GM12878 (cell line): ENCODE results near the gene OR4E2. TPM values are rescaled to one million over a fixed set of nuclear protein-coding genes. Genes with fewer than 3 reads are reported as not detected.

Experiments used
- ATAC-seq: fragments of 200-7000 bp; cut with Tn5 transposase; 3 replicates; pipeline ENCODE4 v1.9.1; 2020; ENCODE audit warnings: mild to moderate bottlenecking, moderate library complexity
- BruUV-seq: library from RNA; stranded (reverse); fragments of 400-500 nt; replicated peaks from 2 replicates; lab custom pipeline; 2021; lab: Mats Ljungman, UMichigan
- CTCF ChIA-PET: fragments of 300-600 bp; sonication (Branson Sonifier 250); formaldehyde crosslinking; extraction: SDS; loops from one replicate; lab custom pipeline; 2021; ENCODE audit warnings: inconsistent platforms; lab: Yijun Ruan, JAX
- POLR2A ChIA-PET: fragments of 350-600 bp; formaldehyde crosslinking; extraction: SDS; loops from one replicate; lab custom pipeline; 2021; ENCODE audit warnings: inconsistent platforms; lab: Charles Lee
- RAD21 ChIA-PET: fragments of 300-600 bp; sonication (Branson Sonifier 250); formaldehyde crosslinking; loops from one replicate; lab custom pipeline; 2023; ENCODE audit warnings: antibody characterized with exemption; ENCODE audit not compliant: unreplicated experiment; lab: Charles Lee
- SMC1A ChIA-PET: fragments of 300-600 bp; sonication (Branson Sonifier 250); formaldehyde crosslinking; loops from one replicate; lab custom pipeline; 2023; ENCODE audit not compliant: unreplicated experiment, uncharacterized antibody; lab: Charles Lee
- DNase-seq: peaks from one replicate; pipeline ENCODE4 v3.0.0-alpha.2; 2011; ENCODE audit warnings: low read depth, low spot score
- FAIRE-seq: peaks from 3 replicates; lab custom pipeline; 2011; peaks lifted over from hg19 to GRCh38; lab: Jason Lieb, UNC
- H2AFZ ChIP-seq: 2 replicates; pipeline ENCODE4 v1.6.0; 2011; ENCODE audit warnings: low read depth, low read length, control low read depth; ENCODE audit not compliant: control insufficient read depth
- H3K27ac ChIP-seq: 2 replicates; pipeline ENCODE4 v1.5.1; 2011; ENCODE audit warnings: control low read depth; ENCODE audit not compliant: control insufficient read depth, insufficient read depth
- H3K27me3 ChIP-seq, 2 experiments: replicated peaks in 1 of 2; 2 replicates each; pipeline versions ENCODE4 v1.6.0 to v1.6.1; 2011; ENCODE audit warnings: low read length in 1 of 2; ENCODE audit not compliant: control insufficient read depth in 2 of 2, insufficient read depth in 2 of 2
- H3K36me3 ChIP-seq, 2 experiments: 2 replicates each; pipeline ENCODE4 v1.5.1; 2011; ENCODE audit warnings: low read length in 1 of 2; ENCODE audit not compliant: control insufficient read depth in 2 of 2, insufficient read depth in 2 of 2
- H3K4me1 ChIP-seq: 2 replicates; pipeline ENCODE4 v1.6.1; 2011; ENCODE audit warnings: mild to moderate bottlenecking, low read length, moderate library complexity, mixed read lengths; ENCODE audit not compliant: control insufficient read depth, insufficient read depth
- H3K4me2 ChIP-seq: 2 replicates; pipeline ENCODE4 v1.6.0; 2011; ENCODE audit warnings: control low read depth; ENCODE audit not compliant: control insufficient read depth, insufficient read depth
- H3K4me3 ChIP-seq: fragments of 200-600 bp; sonication (generic); 2 replicates; pipeline ENCODE4 v1.5.1; 2016
- H3K79me2 ChIP-seq: 2 replicates; pipeline ENCODE4 v1.6.0; 2011; ENCODE audit warnings: low read length; ENCODE audit not compliant: control insufficient read depth, insufficient read depth
- H3K9ac ChIP-seq: 2 replicates; pipeline ENCODE4 v1.8.0; 2011; ENCODE audit warnings: low read length, control low read depth, mixed read lengths; ENCODE audit not compliant: control insufficient read depth, insufficient read depth
- H3K9me3 ChIP-seq: replicated peaks from 3 replicates; pipeline ENCODE4 v1.5.1; 2011; ENCODE audit warnings: mild to moderate bottlenecking, low read length; ENCODE audit not compliant: control insufficient read depth, insufficient read depth
- H4K20me1 ChIP-seq: 2 replicates; pipeline ENCODE4 v1.6.0; 2011; ENCODE audit not compliant: control insufficient read depth, insufficient read depth
- CREB1 ChIP-seq: IDR thresholded peaks from 2 replicates; pipeline ENCODE4 v1.6.1; 2012; ENCODE audit warnings: low read depth, mild to moderate bottlenecking, inconsistent platforms
- FOXM1 ChIP-seq: IDR thresholded peaks from 2 replicates; pipeline ENCODE4 v1.6.1; 2012; ENCODE audit warnings: low read depth, mild to moderate bottlenecking, inconsistent platforms, low read length, moderate library complexity
- MXI1 ChIP-seq: fragments of 150-350 bp; IDR thresholded peaks from 2 replicates; pipeline ENCODE4 v1.6.1; 2011; ENCODE audit warnings: low read depth, mild to moderate bottlenecking, inconsistent platforms, low read length, improper control_type of control experiment
- POLR2AphosphoS2 ChIP-seq: IDR thresholded peaks from 2 replicates; pipeline ENCODE4 v1.6.1; 2011; ENCODE audit warnings: low read depth, mild to moderate bottlenecking, low read length, improper control_type of control experiment, moderate library complexity
- SMC3 ChIP-seq: IDR thresholded peaks from 2 replicates; pipeline ENCODE4 v1.6.1; 2011; ENCODE audit warnings: low read length, improper control_type of control experiment, borderline replicate concordance
- SUZ12 ChIP-seq: fragments of 200-600 bp; sonication (generic); IDR thresholded peaks from one replicate; pipeline ENCODE4 v1.6.1; 2018; ENCODE audit warnings: antibody characterized with exemption, mild to moderate bottlenecking; ENCODE audit not compliant: unreplicated experiment
- TBL1XR1 ChIP-seq: IDR thresholded peaks from 2 replicates; pipeline ENCODE4 v1.6.1; 2012; ENCODE audit warnings: low read depth, low read length, improper control_type of control experiment
- YBX1 ChIP-seq: fragments of 450-650 bp; IDR thresholded peaks from 2 replicates; pipeline ENCODE4 v1.6.1; 2016; ENCODE audit warnings: antibody characterized with exemption
- ZNF384 ChIP-seq: IDR thresholded peaks from 2 replicates; pipeline ENCODE4 v1.6.1; 2012; ENCODE audit warnings: low read depth, mild to moderate bottlenecking, low read length, improper control_type of control experiment, borderline replicate concordance
- ZZZ3 ChIP-seq: IDR thresholded peaks from 2 replicates; pipeline ENCODE4 v1.6.1; 2011; ENCODE audit warnings: low read depth; ENCODE audit not compliant: control insufficient read depth, insufficient read length
- in situ Hi-C: fragments of 300-500 bp; cut with MboI; formaldehyde crosslinking; loops from 9 replicates; pipeline ENCODE4 v1.14.3; 2018; ENCODE audit warnings: mixed read lengths
- intact Hi-C: fragments of 100-400 bp; cut with micrococcal nuclease; formaldehyde crosslinking; loops from one replicate; pipeline ENCODE4 v1.14.2; 2022; ENCODE audit not compliant: unreplicated experiment
- polyA plus RNA-seq, 11 experiments: library from polyadenylated mRNA; depleted of rRNA in 4 of 11; unstranded in 6 of 11; stranded (reverse) in 5 of 11; fragments of >200 nt; fragmentation: Nextera tagmentation in 4 of 11; fragmentation: Illumina TruSeq in 1 of 11; extraction: Ambion mirVana in 4 of 11; extraction: Trizol in 1 of 11; gene quantifications; 1 replicate in 1 of 11; 2 replicates in 10 of 11; pipeline versions ENCODE4 v1.2.1 to v1.2.3, GENCODE V29; 2011 to 2016; ENCODE audit warnings: inconsistent platforms in 2 of 11, missing spikeins in 2 of 11, low read depth in 1 of 11
- total RNA-seq, 4 experiments: library from RNA; depleted of rRNA in 3 of 4; stranded (reverse); fragments of >200 nt in 3 of 4; fragmentation: Illumina TruSeq in 1 of 4; extraction: Trizol in 1 of 4; gene quantifications; 2 replicates each; pipeline versions ENCODE4 v1.2.1 to v1.2.3, GENCODE V29; 2013 to 2021

OR4E2 gene
- total and polyA plus RNA-seq, 10 of the 15 experiments (the other 5 are each of a cell fraction or from before 2014, with no cell fraction given) = not detected

DNA sequence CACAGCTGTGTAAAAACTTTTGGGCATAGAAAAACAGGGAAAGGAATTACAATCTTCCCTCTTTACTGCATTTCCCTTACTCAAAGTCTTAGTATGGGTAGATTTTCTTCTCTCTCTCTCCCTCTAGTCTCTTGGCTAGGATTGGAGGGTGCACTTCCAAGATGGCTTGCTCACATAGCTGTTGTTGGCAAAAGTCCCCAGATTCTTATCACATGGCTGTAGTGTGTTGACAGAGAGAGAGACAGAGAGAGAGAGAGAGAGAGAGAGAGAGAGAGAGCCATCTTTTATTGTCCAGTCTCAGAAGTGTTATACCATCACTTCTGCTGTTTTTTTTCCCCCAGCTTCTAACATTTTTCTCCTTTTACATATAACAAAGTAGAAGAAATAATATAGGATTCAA, 6.3 kb upstream of the OR4E2 start:
- H3K9me3 ChIP-seq = no peaks in the 10 kb centered on the region
- H3K9ac ChIP-seq = no peak overlapping the region
- no peak overlapping the region for H3K4me2 ChIP-seq
- ChIA-PET SMC1A (no interaction called here), RAD21 (no interaction called here), CTCF (no interaction called here), POLR2A (no interaction called here)
- ATAC-seq (no peak), DNase-seq (no peak), FAIRE-seq (no peak)
- H3K36me3 ChIP-seq = no peaks in the 10 kb centered on the region
- H3K4me3 ChIP-seq = no peak overlapping the region
- H4K20me1 ChIP-seq = no peaks in the 10 kb centered on the region
- BruUV-seq = no TSS peak
- no peak overlapping the region for H2AFZ ChIP-seq
- TF ChIP-seq MXI1 (no peak), SMC3 (no peak), ZZZ3 (no peak), POLR2AphosphoS2 (no peak), ZNF384 (no peak), TBL1XR1 (no peak), FOXM1 (no peak), CREB1 (no peak), SUZ12 (no peak), YBX1 (no peak)
- in situ Hi-C loops (no loop called here), intact Hi-C loops (no loop called here)
- no peak overlapping the region for H3K27ac ChIP-seq
- H3K27me3 ChIP-seq = no peaks in the 10 kb centered on the region
- no peaks in the 10 kb centered on the region for H3K4me1 ChIP-seq
- no peaks in the 10 kb centered on the region for H3K79me2 ChIP-seq
